Middle frontal gyrus (tissue), 1 donor: ENCODE results near the gene UNCX.

Source experiments
- DNase-seq: peaks from one replicate; pipeline ENCODE4 v3.0.0-alpha.2; 2015; ENCODE audit warnings: low spot score; ENCODE audit errors: extremely low spot score

The UNCX gene

DNA sequence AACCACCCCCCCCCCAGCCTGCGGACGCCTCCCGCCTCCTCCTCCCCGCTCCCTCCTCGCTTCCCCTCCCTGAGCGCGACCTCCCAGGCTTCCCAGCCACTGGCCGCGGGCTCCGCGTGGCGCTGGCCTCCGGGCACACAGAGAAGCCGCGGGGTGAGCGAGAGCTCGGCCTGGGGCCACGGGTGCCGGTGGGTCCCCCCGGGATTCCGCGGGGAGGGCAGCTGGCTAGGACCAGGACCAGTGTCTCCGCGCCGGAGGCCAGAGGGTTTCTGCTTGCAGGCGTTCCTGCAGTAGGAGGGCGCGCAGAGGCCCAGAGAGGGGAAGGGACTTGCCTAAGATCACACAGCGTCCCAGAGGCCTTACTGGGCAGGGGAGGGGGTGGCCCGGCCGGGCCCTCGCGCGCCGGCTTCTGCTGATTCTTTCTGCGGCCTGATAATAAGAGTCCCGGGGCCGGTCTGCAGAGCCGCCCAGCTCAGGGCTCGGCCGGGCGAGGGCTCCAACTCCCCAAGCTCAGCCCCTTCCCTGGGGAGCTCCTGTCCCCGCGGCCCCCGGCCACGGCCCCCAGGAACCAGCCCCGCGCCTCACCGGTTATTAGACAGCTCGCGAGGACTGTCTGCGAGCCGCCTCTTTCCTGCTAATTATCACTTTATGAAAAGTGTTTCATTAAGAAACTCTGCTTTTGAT lies 10.1 kb downstream of the UNCX start:
- no peak for DNase-seq

DNA sequence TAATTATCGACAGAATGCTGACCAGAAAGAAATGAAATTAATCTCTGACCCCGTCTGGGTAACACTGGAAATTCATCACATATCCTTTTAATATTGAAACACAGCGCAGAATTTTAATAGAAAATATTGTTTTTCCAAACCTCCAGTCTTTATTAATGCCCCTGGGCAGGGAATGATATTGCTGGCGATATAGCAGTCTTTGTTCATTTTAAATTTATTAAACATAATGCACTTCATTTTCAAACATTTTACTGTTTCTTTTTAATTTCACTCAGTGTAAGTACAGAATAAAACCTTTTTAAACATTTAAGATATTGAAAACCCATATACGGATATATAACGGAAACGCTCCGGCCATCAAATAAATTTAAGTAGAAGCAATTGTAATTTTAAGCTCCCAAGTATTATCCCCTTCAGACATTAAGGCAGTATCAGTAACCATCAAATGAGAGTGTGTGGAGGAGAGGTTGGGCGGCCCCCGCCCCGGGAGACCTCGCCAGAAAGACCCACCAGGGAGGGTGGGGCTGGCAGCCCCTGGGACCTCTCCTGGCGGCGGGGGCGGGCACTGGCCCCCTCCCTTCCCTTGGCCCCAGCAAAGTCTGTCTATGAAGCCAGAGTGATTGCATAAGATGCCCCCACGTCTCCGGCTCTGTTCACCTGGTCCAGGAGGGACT lies 10.8 kb downstream of the UNCX start:
- DNase-seq = no peak

DNA sequence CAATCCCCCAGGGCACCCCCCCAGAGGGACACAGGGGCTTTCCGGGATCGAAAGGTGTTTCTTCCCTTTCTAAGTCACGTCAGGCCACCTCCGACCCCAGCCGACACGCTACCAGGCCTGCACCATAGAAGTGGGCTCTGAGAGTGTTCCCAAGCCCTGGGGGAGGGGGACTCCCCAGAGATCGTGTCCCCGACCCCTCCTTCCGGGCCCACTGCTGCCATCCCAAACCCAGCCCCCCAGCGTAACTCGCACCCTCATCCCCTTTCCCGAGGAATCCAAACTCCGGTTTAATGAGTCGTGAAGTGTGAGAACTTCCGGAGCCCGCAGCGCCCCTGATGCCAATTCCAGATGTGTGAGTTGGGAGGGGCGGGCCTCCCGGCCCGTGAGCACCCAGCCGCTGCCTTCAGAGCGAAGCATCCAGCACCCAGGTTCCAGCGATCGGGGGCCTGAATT lies 11.3 kb downstream of the UNCX start:
- DNase-seq = no peak

DNA sequence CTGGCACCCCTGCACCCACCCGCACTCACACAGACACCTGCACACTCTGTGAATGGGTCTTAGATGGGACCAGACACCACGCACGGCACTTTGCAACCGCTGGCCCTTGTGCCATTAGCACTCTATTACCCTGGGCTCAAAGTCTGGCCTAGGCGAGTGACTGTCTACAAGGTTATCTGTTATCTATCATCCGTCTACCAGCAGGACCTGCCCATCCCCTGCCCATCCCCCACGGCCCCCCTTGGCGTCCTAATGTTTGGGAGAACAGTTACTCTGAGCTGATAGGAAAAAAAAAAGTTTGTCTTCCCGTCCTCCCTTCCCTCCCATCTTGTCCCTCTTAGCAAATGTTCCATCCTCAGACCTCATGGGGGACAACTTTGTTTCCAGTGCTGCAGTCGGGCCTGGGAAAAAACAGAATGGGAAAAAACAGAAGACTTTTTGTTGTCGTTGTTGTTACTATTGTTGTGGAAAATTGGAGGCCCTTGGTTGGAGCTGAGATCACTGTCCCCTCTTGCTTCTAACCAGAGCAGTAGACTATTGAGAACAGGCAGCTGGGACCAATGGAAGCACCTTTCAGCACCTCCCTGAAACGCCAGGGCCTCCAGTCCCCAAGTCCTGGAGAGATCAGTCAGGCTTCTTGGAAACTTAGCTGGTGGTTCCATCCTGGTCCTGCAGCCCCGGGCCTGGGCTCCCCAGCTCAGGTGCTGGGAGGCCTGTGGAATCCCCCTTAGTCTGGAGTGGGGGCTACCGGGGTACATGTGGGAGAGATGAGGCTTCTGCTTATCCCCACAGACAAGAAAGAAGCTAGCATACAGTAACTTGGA lies 12.2 kb downstream of the UNCX start:
- no peak for DNase-seq

DNA sequence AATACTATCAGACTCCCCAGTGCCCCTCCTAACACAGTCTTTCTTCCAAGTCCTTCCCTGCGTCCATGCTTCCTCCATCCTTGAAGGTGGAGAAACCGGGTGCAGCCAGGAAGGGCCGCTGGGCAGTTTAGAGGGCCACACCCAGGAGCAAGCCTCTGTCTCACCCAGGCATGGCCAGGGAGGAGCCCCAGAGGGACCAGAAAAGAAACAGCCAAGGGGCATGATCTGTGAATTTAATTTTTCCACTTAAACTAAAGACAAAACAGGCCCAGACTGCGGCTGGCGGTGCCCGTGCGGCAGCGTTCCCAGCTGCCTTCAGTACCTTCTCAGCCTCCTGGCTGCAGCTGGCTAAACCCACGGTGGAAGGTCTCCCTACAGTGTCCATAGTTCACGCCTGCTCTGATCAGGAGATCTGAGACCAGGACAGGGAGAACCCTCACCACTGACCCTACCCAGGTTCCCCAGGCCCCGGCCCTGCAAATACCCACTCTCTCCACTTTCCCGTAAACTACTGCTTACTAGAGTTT lies 12.9 kb downstream of the UNCX start:
- DNase-seq = no peak

DNA sequence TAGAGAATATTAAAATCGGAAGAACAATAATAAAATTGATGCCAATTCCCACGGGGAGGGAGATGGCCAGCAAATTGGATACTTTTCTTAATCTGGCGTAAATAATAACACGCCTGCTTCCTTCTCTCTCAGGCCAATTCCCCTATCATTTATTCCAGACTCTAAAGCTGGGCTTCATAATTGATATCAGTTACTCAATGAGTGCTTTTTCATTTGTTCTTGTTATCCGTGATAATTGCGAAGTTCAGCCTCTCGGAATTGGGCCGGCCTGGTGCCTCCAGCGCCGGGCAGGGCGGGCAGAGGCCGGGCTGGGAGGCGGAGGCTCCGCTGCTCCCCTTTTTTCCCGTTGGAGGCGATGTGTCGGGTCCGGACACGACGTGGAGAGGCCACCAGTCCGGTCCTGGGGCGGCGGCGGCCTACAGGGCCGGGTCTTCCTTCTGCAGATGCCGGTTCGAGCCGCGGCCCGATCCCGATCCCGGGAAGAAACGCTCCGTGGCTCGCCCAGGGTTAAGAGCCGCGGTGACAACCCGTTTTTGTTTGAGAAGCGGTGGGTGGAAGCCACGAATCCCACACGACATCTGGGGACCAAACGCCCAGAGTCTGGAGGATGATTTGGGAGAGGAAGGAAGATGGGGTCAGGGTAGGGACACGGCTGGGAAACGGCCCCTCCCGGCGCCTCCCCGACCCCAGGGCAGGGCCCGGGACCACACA lies 13.6 kb downstream of the UNCX start:
- no peak for DNase-seq

DNA sequence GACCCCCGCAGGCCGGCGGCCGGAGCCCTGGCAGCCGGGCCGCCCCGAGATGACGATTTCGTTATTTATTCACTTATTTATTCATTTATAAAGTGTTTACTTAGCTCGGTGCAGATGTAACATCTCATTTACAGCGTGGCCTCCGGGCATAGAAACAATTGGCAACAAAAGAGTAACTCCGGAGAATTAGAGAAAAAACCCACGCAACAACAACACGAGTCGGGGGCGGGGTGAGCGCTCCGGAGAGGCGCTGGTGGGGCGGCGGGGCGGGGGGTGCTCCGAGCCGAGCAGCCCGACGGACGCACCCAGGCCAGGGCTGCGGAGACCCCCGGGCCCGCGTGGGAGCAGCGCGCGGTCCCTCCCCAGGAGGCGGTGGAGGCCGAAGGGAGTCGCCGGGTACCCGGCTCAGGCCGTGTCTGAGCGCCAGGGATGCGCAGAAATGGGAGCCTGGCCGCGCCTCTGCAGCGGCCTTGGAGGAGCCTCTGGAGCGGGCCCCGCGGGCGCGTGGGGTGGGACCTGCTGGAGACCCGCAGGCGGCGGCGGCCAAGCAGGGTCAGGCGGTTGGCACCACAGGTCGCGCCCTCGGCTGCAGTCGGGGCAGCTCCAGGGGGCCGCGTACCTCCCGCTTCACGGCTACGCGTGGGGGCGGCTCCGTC lies 14.3 kb downstream of the UNCX start:
- DNase-seq = no peak

DNA sequence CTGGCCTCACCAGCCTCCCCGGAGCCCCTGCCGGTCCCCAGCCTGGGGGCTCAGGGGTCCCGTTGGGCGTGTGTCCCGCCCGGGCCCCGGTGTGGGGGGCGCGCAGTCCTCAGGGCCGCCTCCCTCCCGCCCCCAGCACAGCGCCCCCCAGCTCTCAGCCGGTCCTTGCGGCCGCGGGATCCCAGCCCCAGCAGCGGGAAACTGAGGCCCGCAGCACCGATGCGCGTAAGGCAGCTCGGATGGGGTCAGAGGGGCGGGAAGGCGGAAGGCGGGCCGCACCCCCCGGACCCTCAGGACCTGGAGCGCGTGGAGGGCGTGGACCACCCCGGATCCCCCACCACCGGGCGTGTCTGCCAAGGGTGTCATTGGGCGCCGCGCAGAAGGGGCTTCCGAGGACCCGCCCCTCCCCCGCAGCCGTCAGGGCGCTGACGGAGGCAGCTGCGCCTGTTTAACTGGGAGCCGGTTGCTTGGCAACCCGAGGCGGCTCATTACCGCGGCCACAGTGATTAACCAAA lies 14.9 kb downstream of the UNCX start:
- no peak for DNase-seq

DNA sequence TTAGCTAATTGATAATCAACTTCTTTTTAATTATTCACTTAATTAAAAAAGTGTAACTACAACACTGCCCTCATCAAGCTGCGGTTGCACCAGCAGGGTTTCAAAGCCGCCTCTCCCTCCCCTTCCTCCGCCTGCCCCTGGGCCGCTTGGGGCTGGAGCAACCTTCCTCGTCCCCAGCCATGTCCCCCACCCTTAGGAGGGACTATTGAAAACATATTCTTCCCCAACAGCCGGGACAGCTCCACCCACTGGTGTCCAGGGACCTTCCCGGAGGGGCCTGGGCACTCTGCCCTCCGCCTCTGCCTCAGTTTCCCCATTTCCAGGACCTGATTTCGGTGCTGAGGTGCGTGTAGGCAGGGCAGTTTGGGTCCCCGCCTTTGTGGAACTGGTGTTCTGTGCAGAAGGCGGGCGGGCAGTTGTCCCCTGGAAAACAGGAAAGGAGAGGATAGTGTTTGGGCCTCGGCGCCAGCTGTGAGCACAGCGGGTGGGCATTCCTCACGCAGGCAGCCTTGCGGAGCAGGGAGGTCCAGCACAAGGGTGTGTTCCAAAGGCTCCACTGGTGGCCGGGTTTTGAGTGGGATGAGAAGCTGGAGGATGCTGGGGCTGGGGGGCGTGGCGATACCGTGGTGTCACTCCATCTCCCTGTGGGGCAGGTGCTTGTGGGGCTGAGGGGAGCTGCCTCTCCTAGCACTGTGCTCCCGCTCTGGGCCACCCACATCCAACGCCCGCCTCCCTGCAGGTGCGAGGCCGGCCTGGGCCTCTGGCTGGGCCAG lies 15.7 kb downstream of the UNCX start:
- DNase-seq = no peak

DNA sequence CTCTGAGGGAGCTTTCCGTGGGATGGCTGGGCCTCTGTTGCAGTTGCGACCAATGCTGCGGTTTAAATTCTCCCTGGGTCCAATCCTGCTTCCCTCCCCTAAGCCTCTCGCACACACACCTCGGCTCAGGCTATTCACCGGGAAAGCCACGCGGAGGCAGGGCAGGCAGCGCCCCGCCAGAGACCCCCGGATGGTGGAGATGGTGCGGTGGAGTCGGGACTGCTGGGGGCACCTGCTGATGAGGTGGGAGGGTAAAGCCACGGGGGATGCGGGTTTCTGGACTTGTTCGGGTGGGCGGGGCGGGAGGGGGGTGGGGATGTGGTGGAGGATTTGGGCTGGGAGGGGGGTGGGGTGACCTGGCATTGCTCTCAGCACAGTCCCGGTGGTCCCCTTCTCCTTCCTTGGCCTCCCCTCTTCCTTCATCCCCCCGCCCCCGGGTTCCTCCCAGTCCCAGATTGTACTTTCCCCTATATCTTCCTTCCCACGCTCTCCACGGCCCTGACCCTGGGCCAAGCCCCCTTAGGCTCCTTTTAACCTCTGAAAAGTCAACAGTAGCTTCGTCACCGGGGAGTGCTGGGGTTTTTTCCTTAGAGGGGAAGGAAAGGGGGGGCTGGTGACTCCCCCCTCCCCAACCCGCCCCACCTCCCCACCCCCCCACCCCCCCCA lies 16.4 kb downstream of the UNCX start:
- DNase-seq = no peak

DNA sequence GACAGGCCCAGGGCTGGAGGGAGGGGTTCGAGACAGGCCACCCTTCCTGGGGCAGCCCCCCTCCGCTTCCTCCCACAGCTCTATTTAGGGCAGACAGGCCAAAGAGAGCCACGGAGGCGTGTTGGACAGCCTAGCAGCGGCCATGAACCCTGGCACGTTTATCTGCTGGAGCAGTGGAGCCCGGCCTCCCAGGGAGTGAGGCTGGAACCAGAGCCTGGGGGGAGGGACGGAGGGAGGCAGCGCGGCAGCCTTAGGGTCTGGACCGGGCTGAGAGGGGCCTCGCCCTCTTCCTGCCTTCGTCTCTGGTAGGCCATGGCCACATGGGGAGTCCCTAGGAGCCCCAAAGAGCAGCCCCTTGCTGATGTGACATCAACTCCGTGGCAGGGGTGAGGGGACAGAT lies 17.1 kb downstream of the UNCX start:
- DNase-seq = no peak

DNA sequence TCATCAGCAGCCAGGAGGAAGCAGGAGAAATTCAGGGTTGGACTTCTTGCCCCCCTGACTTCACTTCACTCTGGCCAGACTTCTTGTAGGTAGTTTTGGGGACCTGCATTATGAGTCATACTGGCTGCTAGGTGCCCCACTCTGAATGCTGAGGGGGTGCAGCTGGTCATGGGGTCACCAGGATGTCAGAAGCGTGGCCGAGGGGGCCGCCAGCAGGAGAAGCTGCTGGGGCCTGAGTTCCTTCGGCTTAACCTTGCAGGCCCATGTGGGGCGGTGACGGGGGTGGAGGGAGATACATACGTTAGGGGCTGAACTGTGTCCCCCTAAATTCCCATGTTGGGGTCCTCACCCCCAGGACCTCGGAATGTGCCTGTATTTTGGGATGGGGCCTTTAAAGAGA lies 18.2 kb downstream of the UNCX start:
- DNase-seq = no peak

DNA sequence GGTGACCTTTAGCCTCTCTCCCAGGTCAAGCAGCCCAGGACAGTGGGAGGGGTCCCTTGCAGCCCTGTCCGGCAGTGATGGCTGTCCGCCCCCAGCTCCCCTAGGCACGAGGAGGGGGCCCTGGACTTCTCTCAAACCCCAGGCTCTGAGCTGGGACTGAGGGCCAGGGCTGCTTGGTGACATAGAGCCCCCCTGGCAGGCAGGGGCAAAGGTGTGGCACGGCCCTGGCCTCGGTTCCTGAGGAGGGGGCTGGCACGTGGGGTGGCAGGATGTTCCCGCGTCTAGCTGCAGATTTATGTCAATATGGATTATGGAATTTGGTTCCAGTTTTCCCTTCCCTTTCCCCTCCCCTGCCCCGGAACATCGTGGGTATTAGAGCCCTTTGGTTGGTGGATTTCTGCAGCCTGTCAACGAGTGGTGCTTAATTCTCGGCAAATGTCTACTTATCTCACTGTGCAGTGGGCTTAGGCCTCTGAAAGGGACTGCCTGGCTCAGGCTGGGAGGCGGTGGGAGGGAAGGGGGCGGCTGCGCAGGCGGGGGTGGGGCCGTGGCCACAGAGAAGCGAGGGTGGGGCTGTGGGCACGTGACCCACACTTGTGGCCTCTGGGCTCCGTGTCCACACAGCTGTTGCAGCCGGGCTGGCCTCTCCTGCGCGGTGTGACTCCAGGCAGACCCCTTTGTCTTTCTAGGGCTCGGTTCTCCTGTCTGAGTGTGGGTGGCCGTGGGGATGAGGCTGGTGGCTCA lies 19.3 kb downstream of the UNCX start:
- DNase-seq = no peak

DNA sequence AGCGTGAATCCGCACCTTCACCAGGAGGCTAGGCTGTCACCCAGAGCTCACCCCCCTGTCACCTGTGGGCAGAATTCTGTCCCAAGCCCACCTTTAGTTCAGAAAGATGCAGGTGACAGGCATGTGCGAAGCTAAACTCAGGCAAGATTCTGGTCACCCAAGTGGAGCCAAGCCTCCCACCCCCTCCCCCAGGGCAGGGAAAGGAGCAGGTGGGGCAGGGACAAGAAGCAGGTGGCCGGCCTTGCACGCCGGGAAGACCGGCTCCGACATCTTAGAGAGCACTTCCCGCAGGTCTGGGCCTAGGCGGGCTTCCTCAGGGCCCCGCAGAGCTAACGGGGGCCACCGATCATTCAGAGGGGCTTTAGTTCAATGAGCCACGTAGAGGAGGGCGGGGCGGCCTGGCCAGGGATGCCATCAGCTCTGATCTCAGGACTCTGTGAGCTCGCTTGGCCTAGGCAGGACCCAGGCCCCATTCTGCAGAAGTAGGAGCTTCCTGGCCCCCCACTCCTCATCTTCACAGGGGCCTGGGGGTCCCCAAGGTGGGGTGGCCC lies 19.9 kb downstream of the UNCX start:
- no peak for DNase-seq

DNA sequence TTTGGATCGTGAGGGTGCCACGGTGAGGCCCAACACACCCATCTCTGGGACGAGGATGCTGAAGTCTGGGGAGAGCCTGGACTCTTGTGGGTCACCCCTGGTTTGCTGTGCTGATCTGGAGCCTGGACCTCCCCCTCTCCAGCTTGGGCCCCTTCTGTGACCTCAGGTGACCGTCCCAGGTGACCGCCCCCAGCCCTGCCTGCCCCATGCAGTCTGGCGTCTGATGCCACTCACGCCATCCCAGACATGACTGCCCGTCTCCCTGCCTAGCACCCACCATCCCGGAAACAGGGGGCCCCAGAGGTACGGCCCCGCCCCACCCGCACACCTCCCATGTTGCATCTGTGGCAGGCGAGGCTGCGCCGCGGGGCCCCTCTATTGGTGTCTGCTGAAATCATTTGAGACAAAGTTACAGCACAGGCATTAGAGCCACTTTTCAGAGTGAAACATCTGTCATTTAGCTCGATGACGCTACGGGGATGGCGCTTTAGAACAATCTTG lies 21.1 kb downstream of the UNCX start:
- no peak for DNase-seq

DNA sequence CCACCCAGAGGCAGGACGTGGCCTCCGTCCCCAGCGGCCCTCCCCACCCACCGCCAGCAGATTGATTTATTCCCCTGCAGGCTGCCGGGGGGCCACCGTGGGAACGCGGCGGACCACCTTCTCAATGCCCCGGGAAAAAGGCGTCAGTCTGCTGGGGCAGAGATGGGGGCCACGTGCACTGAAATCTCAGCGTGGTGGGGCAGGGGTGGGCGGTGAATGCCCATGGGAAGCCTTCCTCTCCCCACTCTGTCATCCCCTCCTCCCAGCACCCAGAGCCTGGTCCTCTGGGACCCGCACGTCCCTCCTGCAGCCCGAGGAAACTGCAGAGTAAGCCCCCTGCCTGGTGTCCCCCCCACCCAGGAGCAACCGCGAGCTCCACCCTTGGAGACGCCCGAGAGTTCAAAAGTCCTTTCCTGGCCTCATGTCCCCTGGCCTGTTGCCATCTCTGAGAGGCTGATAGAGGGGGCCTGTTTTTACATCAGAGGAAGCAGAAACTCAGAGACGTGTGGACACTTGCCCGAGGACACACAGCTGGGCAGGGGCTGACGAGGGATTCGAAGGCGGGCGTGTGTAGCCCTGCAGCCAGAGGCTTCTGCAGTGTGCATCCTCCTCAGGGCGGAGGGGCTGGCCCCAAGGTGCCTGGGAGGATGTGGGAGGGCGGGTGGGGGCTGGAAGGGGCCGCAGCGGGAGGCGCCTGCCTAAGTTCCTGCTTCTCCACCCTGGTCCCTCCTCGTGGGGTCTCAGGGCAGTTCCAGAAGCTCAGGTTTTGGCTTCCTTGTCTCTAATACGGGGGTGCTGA lies 21.8 kb downstream of the UNCX start:
- no peak for DNase-seq

DNA sequence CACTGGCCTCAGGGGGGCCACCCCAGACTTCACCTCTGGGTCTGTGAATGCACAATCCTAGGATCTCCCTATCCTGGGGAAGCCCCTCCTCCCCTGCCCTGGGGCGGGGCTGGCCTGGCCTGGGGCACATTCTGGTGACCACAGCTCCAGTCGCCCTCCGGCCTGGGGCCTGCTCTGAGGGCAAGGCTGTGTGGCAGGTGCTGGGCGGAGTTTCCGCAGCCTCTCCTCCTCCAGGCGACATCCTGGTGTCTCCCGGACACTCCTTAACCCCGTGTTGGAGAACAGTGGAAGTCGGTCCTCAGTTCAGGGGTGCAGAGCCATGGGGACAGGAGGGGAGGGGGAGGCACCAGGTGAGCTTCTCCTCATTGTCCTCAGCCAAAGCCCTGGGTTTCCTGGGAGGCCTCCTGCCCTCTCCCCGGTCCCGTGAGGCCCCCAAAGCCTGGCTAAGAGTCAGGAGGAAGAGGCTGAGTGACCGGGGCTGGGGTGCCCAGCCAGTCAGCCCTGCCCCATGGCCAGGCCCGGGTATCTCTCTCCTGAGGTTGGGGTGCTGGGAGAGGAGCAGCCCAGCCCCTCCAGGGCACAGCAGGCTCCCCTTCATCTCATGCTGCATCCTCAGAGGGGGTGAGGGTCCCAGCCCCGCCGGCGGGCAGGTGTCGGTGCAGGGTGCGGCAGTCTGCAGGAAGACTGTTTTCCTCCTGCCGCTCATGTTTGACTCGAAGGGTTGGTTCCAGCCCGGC lies 22.6 kb downstream of the UNCX start:
- no peak for DNase-seq
